Measurements from ENCODE around the gene ASCC2.

Gene ASCC2

DNA sequence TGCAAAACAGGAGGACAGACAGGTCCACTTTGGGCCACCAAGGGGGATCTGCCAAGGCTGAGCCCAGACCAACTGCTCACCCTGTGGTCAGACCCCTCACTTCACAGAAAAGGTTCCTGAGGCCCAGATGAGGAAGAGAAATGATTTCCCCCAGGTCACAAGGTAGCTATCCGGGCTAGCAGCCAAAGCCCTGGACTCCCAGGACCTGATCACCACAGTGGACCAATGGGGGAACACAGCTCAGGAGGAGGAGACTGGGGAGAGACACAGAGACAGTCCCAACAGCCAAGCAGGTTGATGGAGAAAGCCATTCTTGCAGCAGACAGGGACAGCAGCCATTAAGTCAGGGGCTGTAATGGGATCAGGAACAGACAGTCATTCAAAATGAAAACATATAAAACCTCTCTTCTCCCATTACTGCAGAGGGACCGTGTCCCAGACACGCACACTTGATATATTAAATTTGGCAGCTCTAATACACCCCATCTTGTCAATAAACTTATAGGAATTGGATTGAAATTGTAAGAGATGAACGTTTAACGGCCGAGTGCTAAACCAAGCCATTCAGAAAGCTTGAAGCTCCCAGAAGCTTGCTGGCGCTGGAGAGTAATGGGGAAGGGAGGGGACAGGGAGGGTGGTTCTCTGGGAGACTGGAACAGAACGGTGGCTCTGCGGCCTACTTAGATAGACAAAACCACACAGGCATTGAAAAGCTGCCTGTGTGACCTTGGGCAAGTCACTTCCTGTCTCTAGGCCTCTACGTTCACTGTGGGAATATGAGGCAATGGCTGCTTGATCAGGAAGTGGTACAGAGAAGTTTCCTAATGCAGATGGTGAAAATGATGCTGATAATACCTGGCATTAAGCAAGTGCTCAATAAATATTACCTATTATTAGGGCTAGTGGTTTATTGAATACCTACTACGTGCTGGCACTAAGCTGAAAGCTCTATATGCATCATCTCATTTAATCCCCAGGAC is 87.2 kb downstream of the ASCC2 start:
- DNase-seq, result no peak

DNA sequence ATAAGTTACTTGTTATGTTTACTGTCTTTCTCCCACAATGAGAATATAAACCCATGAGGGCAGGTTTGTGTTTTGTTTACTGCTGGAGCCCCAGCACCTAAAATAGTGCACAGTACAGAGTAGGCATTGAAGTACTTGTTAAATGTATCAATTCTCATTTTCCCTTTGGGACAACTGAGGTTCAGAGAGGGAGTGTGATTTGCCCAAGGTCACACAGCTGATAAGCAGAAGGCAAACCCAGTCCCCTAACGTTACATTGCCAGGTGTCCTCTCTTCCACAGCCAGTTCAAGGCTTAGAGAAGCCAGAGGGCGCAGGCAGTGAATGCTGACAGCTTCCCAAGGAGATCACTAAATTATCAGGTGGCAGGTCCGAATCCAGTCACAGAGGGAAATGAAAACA is 88.0 kb downstream of the ASCC2 start:
- no peak for DNase-seq

DNA sequence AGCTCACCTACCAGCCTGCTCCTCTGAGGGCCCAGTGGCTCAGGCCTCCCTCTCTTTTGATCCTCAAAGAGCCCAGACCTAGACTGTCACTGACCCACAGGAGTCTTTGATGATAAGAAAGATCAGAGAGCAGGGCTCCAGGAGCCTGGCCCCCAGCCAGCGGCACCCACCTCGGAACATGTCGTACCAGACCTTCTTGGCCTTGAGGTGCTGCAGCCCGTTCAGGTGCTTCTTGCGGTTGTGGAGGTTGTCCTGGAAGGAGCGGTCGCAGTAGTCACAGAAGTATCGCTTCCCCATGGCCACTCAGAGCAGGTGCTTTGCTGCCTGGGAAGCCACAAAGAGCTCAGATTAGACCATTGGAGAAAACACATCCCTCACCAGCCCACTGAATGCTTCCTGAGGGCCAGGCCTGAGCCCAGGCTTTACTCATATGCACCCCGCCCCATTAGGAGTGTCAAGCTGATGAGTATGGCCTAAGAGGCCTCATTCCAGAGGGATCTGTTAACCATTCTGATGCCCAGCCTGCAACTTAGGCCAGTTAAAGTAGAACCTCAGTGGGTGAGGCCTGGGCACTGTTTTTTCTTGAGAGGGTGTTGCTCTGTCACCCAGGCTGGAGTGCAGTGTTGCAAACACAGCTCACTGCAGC is 89.7 kb downstream of the ASCC2 start:
- DNase-seq, result no peak

DNA sequence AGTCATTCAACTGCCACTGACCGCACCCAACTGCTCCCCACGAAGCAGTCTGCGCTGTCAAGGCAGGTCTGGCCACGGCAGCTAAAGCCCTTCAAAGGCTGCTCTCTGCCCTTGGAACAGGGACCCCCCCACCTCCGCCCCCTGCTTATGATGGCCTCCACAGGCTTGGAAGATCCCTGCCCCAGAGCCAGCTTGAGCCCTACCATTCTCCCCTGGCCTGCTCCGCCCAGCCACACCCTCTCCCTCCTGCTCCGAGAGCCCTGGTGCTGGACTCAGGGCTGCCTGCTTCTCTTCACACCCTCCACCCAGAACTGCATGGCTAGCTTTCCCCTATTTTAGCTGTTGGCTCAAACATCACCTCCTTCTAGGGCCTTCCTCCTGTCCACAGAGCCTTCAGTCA is 90.2 kb downstream of the ASCC2 start:
- DNase-seq, result no peak

DNA sequence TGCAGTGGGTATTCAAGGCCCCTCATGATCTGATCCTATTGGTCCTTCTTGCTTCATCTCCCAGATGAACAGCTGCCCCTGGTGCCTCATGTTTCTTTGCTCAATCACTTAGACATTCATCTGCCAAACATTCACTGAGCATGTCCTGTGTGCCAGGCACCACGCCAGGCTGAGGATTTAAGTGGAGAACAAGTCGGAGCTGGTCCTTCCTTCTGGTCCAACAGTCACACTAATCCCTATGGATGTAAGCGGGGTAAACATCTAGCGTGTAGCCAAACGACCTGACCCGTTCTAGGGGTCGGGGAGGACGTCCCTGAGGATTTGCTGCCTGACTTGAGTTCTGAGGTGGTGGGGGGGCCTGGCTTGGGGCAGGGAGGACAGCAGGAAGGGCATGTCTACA is 93.2 kb downstream of the ASCC2 start:
- peak; percentile 94 for DNase-seq

DNA sequence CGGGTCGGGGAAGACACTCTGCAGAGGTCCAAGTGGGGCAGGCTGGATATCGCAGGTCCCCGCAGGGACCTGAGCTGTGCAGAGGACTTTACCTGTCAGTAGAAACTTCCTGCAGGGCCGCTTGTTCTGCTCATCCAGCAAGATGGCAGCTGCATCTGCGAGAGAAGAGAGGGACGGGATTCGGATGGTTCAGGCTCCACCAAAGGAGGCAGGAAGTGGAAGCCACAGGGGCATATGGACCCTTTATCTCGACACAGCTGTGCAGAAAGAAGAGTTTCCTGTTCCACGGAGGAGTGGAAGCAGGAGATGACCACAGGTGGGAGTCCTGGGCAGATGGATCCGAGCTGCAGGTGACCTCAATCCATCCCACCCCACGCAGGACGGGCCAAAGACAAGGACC is 95.7 kb downstream of the ASCC2 start:
- DNase-seq, result no peak

DNA sequence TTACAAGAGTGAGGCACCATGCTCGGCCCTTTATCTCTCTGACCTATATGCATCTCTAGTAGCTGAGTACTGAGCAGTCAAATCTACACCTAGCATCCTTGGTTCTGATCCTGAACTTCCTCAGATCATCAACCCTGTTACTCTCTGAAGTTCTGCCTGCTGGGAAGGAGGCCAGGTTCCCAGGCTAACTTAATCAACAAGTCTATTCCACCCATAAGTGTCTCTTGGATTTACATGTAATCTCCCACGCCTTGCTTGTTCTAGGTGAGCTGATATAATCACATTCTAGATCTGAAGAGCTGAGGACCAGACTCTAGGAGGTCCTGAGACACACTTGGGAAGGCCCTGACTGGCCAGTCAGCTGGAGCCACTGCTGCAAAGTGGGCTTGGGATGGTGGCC is 96.1 kb downstream of the ASCC2 start:
- no peak for DNase-seq

DNA sequence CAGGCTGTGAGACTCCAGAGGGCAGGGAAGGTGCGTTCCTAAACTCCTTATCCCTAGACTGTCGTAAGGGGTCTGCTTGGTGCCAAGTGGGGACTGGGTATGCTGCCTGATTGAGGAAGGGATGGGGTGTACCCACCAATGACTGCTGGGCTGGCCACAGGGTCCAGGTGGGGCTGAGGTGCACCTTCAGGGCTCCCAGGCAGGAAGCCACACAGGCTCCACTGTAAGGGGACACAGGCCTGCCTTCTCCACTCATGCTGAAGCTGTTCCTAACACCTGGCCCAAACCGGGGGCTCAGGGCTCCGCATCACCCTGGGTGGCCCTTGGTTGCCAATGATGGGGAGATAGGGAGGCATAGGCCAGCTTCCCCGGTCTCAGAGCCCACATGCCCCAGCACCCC is 97.9 kb downstream of the ASCC2 start:
- no peak for DNase-seq

DNA sequence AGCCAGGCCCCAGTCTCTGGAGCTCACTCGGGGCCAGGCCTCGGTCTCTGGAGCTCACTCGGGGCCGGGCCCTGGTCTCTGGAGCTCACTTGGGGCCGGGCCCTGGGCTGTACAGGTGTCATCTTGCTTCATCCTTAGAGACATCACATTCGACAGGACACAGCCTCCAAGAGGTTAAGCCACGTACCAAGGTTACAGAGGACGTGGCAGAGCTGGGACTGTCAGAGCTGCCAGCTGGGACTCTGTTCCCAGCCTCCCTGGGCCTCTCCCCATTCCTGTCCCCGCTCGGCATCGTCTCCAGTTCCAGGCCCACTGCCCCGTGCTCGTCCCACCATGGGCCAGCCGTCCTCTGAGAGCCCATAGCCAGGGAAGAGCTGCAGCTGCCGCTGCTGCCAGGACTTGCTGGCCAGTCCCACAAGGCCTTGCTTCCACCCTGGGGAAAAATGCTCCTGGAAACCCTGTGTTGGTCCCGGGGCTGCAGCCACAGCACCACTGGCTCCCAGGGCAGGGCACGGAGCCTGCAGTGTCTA is 98.7 kb downstream of the ASCC2 start:
- DNase-seq, result no peak
